ENCODE results near the gene SAMD4A.

Gene SAMD4A

GRCh38 chr14:54754623-54755386 lies 187.9 kb downstream of the SAMD4A start:
- DNase-seq (ENCODE audit: low spot score), result peak; percentile 53
- H3K9me3 Mint-ChIP-seq, result no peaks in the 10 kb centered on the region
- no peaks in the 10 kb centered on the region for H3K36me3 Mint-ChIP-seq (ENCODE audit: low read depth)
- peaks cover 15% of the 10 kb centered on the region for H3K27me3 Mint-ChIP-seq (ENCODE audit: low read depth)
- H3K4me3 Mint-ChIP-seq, result no peak overlapping the region
- no peak overlapping the region for H3K27ac Mint-ChIP-seq
- H3K4me1 Mint-ChIP-seq (ENCODE audit: low read depth), result peaks cover 29% of the 10 kb centered on the region

GRCh38 chr14:54756656-54757392 lies 189.9 kb downstream of the SAMD4A start:
- peaks cover 15% of the 10 kb centered on the region for H3K27me3 Mint-ChIP-seq (ENCODE audit: low read depth)
- peaks cover 29% of the 10 kb centered on the region for H3K4me1 Mint-ChIP-seq (ENCODE audit: low read depth)
- no peaks in the 10 kb centered on the region for H3K36me3 Mint-ChIP-seq (ENCODE audit: low read depth)
- DNase-seq (ENCODE audit: low spot score), result no peak
- H3K9me3 Mint-ChIP-seq, result no peaks in the 10 kb centered on the region
- no peak overlapping the region for H3K27ac Mint-ChIP-seq
- no peak overlapping the region for H3K4me3 Mint-ChIP-seq

GRCh38 chr14:54758041-54758440 lies 191.1 kb downstream of the SAMD4A start:
- no peaks in the 10 kb centered on the region for H3K9me3 Mint-ChIP-seq
- H3K27me3 Mint-ChIP-seq (ENCODE audit: low read depth), result peaks cover 15% of the 10 kb centered on the region
- H3K4me1 Mint-ChIP-seq (ENCODE audit: low read depth), result peaks cover 29% of the 10 kb centered on the region
- H3K36me3 Mint-ChIP-seq (ENCODE audit: low read depth), result no peaks in the 10 kb centered on the region
- no peak overlapping the region for H3K4me3 Mint-ChIP-seq
- DNase-seq (ENCODE audit: low spot score), result no peak
- no peak overlapping the region for H3K27ac Mint-ChIP-seq

- no peak for DNase-seq (ENCODE audit: low spot score)
- Mint-ChIP-seq H3K4me1 (ENCODE audit: low read depth) (peaks cover 20% of the 10 kb centered on the region), H3K36me3 (ENCODE audit: low read depth) (no peaks in the 10 kb centered on the region), H3K9me3 (no peaks in the 10 kb centered on the region), H3K27ac (no peak overlapping the region), H3K4me3 (no peak overlapping the region), H3K27me3 (ENCODE audit: low read depth) (peaks cover 9% of the 10 kb centered on the region)
Observed at GRCh38 chr14:54759982-54760585, 193.2 kb downstream of the SAMD4A start.

GRCh38 chr14:54760866-54761575 lies 194.1 kb downstream of the SAMD4A start:
- Mint-ChIP-seq H3K27ac (no peak overlapping the region), H3K27me3 (ENCODE audit: low read depth) (peaks cover 5% of the 10 kb centered on the region), H3K4me3 (no peak overlapping the region), H3K9me3 (no peaks in the 10 kb centered on the region), H3K36me3 (ENCODE audit: low read depth) (no peaks in the 10 kb centered on the region), H3K4me1 (ENCODE audit: low read depth) (peaks cover 18% of the 10 kb centered on the region)
- no peak for DNase-seq (ENCODE audit: low spot score)

GRCh38 chr14:54761835-54762234 lies 194.9 kb downstream of the SAMD4A start:
- Mint-ChIP-seq H3K27me3 (ENCODE audit: low read depth) (peaks cover 2% of the 10 kb centered on the region), H3K4me3 (no peak overlapping the region), H3K36me3 (ENCODE audit: low read depth) (no peaks in the 10 kb centered on the region), H3K9me3 (no peaks in the 10 kb centered on the region), H3K27ac (no peak overlapping the region), H3K4me1 (ENCODE audit: low read depth) (peaks cover 11% of the 10 kb centered on the region)
- DNase-seq (ENCODE audit: low spot score), result no peak

GRCh38 chr14:54762296-54762695 lies 195.4 kb downstream of the SAMD4A start:
- H3K36me3 Mint-ChIP-seq (ENCODE audit: low read depth), result no peaks in the 10 kb centered on the region
- H3K4me3 Mint-ChIP-seq, result no peak overlapping the region
- H3K27me3 Mint-ChIP-seq (ENCODE audit: low read depth), result peaks cover 2% of the 10 kb centered on the region
- DNase-seq (ENCODE audit: low spot score), result no peak
- H3K4me1 Mint-ChIP-seq (ENCODE audit: low read depth), result peaks cover 6% of the 10 kb centered on the region
- no peaks in the 10 kb centered on the region for H3K9me3 Mint-ChIP-seq
- no peak overlapping the region for H3K27ac Mint-ChIP-seq

GRCh38 chr14:54763761-54764160 lies 196.8 kb downstream of the SAMD4A start:
- no peaks in the 10 kb centered on the region for H3K36me3 Mint-ChIP-seq (ENCODE audit: low read depth)
- H3K27me3 Mint-ChIP-seq (ENCODE audit: low read depth), result peaks cover 2% of the 10 kb centered on the region
- no peak for DNase-seq (ENCODE audit: low spot score)
- H3K9me3 Mint-ChIP-seq, result no peaks in the 10 kb centered on the region
- no peak overlapping the region for H3K27ac Mint-ChIP-seq
- H3K4me1 Mint-ChIP-seq (ENCODE audit: low read depth), result no peaks in the 10 kb centered on the region
- no peak overlapping the region for H3K4me3 Mint-ChIP-seq

GRCh38 chr14:54766276-54767138 lies 199.6 kb downstream of the SAMD4A start:
- no peak overlapping the region for H3K27ac Mint-ChIP-seq
- H3K4me1 Mint-ChIP-seq (ENCODE audit: low read depth), result no peaks in the 10 kb centered on the region
- DNase-seq (ENCODE audit: low spot score), result no peak
- peaks cover 3% of the 10 kb centered on the region for H3K27me3 Mint-ChIP-seq (ENCODE audit: low read depth)
- H3K9me3 Mint-ChIP-seq, result no peaks in the 10 kb centered on the region
- H3K4me3 Mint-ChIP-seq, result no peak overlapping the region
- no peaks in the 10 kb centered on the region for H3K36me3 Mint-ChIP-seq (ENCODE audit: low read depth)

GRCh38 chr14:54767139-54767431 lies 200.2 kb downstream of the SAMD4A start:
- Mint-ChIP-seq H3K9me3 (no peaks in the 10 kb centered on the region), H3K36me3 (ENCODE audit: low read depth) (no peaks in the 10 kb centered on the region), H3K4me3 (no peak overlapping the region), H3K4me1 (ENCODE audit: low read depth) (peaks cover 1% of the 10 kb centered on the region), H3K27ac (no peak overlapping the region), H3K27me3 (ENCODE audit: low read depth) (peaks cover 3% of the 10 kb centered on the region)
- DNase-seq (ENCODE audit: low spot score), result no peak

- no peak for DNase-seq (ENCODE audit: low spot score)
- no peaks in the 10 kb centered on the region for H3K9me3 Mint-ChIP-seq
- peaks cover 5% of the 10 kb centered on the region for H3K4me1 Mint-ChIP-seq (ENCODE audit: low read depth)
- H3K27me3 Mint-ChIP-seq (ENCODE audit: low read depth), result peaks cover 3% of the 10 kb centered on the region
- H3K27ac Mint-ChIP-seq, result no peak overlapping the region
- no peaks in the 10 kb centered on the region for H3K36me3 Mint-ChIP-seq (ENCODE audit: low read depth)
- H3K4me3 Mint-ChIP-seq, result no peak overlapping the region
Observed at GRCh38 chr14:54767450-54767849, 200.5 kb downstream of the SAMD4A start.

- Mint-ChIP-seq H3K27ac (no peak overlapping the region), H3K36me3 (ENCODE audit: low read depth) (no peaks in the 10 kb centered on the region), H3K27me3 (ENCODE audit: low read depth) (peaks cover 3% of the 10 kb centered on the region), H3K4me1 (ENCODE audit: low read depth) (peaks cover 16% of the 10 kb centered on the region), H3K4me3 (no peak overlapping the region), H3K9me3 (no peaks in the 10 kb centered on the region)
- DNase-seq (ENCODE audit: low spot score), result no peak
Observed at GRCh38 chr14:54768501-54769129, 201.7 kb downstream of the SAMD4A start.
